Karpas-422 (cell line): ENCODE results near the gene CLIP2. TPM values are rescaled to one million over a fixed set of nuclear protein-coding genes. Genes with fewer than 3 reads are reported as not detected.
"Not testable (repeated sequence)": the region's sequence is repeated elsewhere in the genome, so short reads cannot be mapped to it uniquely, and the experiment has no call there.

ENCODE experiments used
- DNase-seq: peaks from one replicate; pipeline ENCODE4 v3.0.0-alpha.2; 2015
- H2AFZ ChIP-seq: fragments of 200-600 bp; sonication (generic); 2 replicates; pipeline ENCODE4 v1.6.1; 2014; ENCODE audit warnings: antibody characterized with exemption, low read length, mixed read lengths
- H3K27ac ChIP-seq: fragments of 200-600 bp; sonication (generic); 2 replicates; pipeline ENCODE4 v1.5.1; 2014; ENCODE audit warnings: mild to moderate bottlenecking, low read length, moderate library complexity
- H3K27me3 ChIP-seq: fragments of 200-600 bp; sonication (generic); 2 replicates; pipeline ENCODE4 v1.6.1; 2014; ENCODE audit warnings: low read length, mixed read lengths
- H3K36me3 ChIP-seq: fragments of 200-600 bp; sonication (generic); 2 replicates; pipeline ENCODE4 v1.6.1; 2014; ENCODE audit warnings: low read length, mixed read lengths; ENCODE audit not compliant: insufficient read depth
- H3K4me1 ChIP-seq: fragments of 200-600 bp; sonication (generic); 2 replicates; pipeline ENCODE4 v1.6.1; 2014; ENCODE audit warnings: mild to moderate bottlenecking, low read length, mixed read lengths
- H3K4me2 ChIP-seq: fragments of 200-600 bp; sonication (generic); 2 replicates; pipeline ENCODE4 v1.6.1; 2014; ENCODE audit warnings: low read length, low read depth, mild to moderate bottlenecking; ENCODE audit not compliant: poor library complexity, severe bottlenecking
- H3K4me3 ChIP-seq: fragments of 200-600 bp; sonication (generic); 2 replicates; pipeline ENCODE4 v1.5.1; 2014; ENCODE audit warnings: mild to moderate bottlenecking, antibody characterized with exemption, low read length, mixed read lengths
- H3K79me2 ChIP-seq: fragments of 200-600 bp; sonication (generic); 2 replicates; pipeline ENCODE4 v1.6.1; 2014; ENCODE audit warnings: mild to moderate bottlenecking, low read length, mixed read lengths
- H3K9ac ChIP-seq: fragments of 200-600 bp; sonication (generic); 2 replicates; pipeline ENCODE4 v1.6.0; 2014; ENCODE audit warnings: low read length
- H3K9me2 ChIP-seq: fragments of 200-600 bp; sonication (generic), shearing (Covaris generic); replicated peaks from 2 replicates; pipeline ENCODE4 v1.6.0; 2014; ENCODE audit warnings: mild to moderate bottlenecking, low read length, moderate library complexity; ENCODE audit not compliant: insufficient read depth
- H3K9me3 ChIP-seq: fragments of 300-700, 200-600 bp; sonication (generic); 2 replicates; pipeline ENCODE4 v1.6.1; 2014; ENCODE audit warnings: low read length, mixed read lengths
- H4K20me1 ChIP-seq: fragments of 200-600 bp; sonication (generic); 2 replicates; pipeline ENCODE4 v1.6.1; 2014; ENCODE audit warnings: mild to moderate bottlenecking, antibody characterized with exemption, low read length, low read depth; ENCODE audit not compliant: insufficient read depth
- total RNA-seq: library from RNA; depleted of rRNA; stranded (reverse); fragments of >200 nt; shearing (Covaris generic); gene quantifications from 2 replicates; pipeline ENCODE4 v1.2.3, GENCODE V29; 2014; ENCODE audit warnings: low replicate concordance

CLIP2 gene
- total RNA-seq, 1 experiment from 2014 or later, result not detected

GRCh38 chr7:74380720-74381119 is 91.5 kb downstream of the CLIP2 start:
- no peaks in the 10 kb centered on the region for H4K20me1 ChIP-seq

GRCh38 chr7:74384086-74384485 is 94.9 kb downstream of the CLIP2 start:
- H3K9ac ChIP-seq, H3K4me3 ChIP-seq, H2AFZ ChIP-seq, H3K79me2 ChIP-seq, H3K4me2 ChIP-seq, H3K9me2 ChIP-seq, H3K27ac ChIP-seq, H3K36me3 ChIP-seq, H3K27me3 ChIP-seq, DNase-seq, H3K4me1 ChIP-seq, H4K20me1 ChIP-seq, H3K9me3 ChIP-seq: not testable (repeated sequence)

More at GRCh38 chr7:74380720-74381119, 91.5 kb downstream of the CLIP2 start:
- no peaks in the 10 kb centered on the region for H3K36me3 ChIP-seq
- no peak overlapping the region for H3K4me3 ChIP-seq
- no peaks in the 10 kb centered on the region for H3K4me1 ChIP-seq
- H2AFZ ChIP-seq, result no peak overlapping the region
- H3K4me2 ChIP-seq, result no peak overlapping the region
- no peaks in the 10 kb centered on the region for H3K9me2 ChIP-seq
- no peaks in the 10 kb centered on the region for H3K9me3 ChIP-seq
- H3K27ac ChIP-seq, result no peak overlapping the region
- no peaks in the 10 kb centered on the region for H3K79me2 ChIP-seq
- H3K27me3 ChIP-seq, result no peaks in the 10 kb centered on the region
- no peak for DNase-seq
- no peak overlapping the region for H3K9ac ChIP-seq

- H3K4me3 ChIP-seq, H3K4me1 ChIP-seq, H3K9ac ChIP-seq, H3K27ac ChIP-seq, H3K9me3 ChIP-seq, H3K4me2 ChIP-seq, H3K9me2 ChIP-seq, H3K79me2 ChIP-seq, H3K27me3 ChIP-seq, H3K36me3 ChIP-seq, H4K20me1 ChIP-seq, H2AFZ ChIP-seq, DNase-seq: not testable (repeated sequence)
Measured at GRCh38 chr7:74384854-74385253, 95.6 kb downstream of the CLIP2 start.

DNA sequence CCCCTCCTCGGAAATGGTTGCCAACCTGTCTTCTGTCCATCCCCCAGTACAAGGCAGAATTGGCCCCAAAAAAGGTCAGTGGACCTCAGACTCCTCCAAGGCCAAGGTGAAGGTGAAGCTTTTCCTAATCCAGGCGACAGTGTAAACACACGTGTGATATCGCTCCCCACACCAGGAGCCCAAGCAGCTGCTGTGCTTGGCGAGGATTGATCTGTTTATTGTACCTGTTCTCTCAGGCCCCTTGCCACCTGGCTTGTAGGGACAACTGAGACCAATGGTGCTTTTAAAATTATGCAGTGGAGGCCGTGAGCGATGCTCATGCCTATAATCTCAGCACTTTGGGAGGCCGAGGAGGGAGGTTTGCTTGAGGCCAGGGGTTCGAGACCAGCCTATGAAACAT is 98.4 kb downstream of the CLIP2 start:
- no peak overlapping the region for H3K4me2 ChIP-seq
- DNase-seq, result no peak

GRCh38 chr7:74388880-74389415 is 99.7 kb downstream of the CLIP2 start:
- Histone ChIP-seq H4K20me1 (no peaks in the 10 kb centered on the region), H3K79me2 (no peaks in the 10 kb centered on the region), H3K27me3 (no peaks in the 10 kb centered on the region), H3K9ac (no peak overlapping the region), H3K4me1 (no peaks in the 10 kb centered on the region), H2AFZ (no peak overlapping the region), H3K4me2 (no peak overlapping the region), H3K27ac (no peak overlapping the region), H3K4me3 (no peak overlapping the region), H3K36me3 (no peaks in the 10 kb centered on the region), H3K9me2 (no peaks in the 10 kb centered on the region), H3K9me3 (no peaks in the 10 kb centered on the region)
- no peak for DNase-seq

More for the DNA sequence above, 98.4 kb downstream of the CLIP2 start:
- no peak overlapping the region for H3K4me3 ChIP-seq
- H3K9me2 ChIP-seq, result no peaks in the 10 kb centered on the region
- H4K20me1 ChIP-seq, result no peaks in the 10 kb centered on the region
- H3K27me3 ChIP-seq, result no peaks in the 10 kb centered on the region
- H3K27ac ChIP-seq, result no peak overlapping the region
- H3K36me3 ChIP-seq, result no peaks in the 10 kb centered on the region
- H3K9ac ChIP-seq, result no peak overlapping the region
- H2AFZ ChIP-seq, result no peak overlapping the region
- H3K4me1 ChIP-seq, result no peaks in the 10 kb centered on the region
- H3K9me3 ChIP-seq, result no peaks in the 10 kb centered on the region
- no peaks in the 10 kb centered on the region for H3K79me2 ChIP-seq

DNA sequence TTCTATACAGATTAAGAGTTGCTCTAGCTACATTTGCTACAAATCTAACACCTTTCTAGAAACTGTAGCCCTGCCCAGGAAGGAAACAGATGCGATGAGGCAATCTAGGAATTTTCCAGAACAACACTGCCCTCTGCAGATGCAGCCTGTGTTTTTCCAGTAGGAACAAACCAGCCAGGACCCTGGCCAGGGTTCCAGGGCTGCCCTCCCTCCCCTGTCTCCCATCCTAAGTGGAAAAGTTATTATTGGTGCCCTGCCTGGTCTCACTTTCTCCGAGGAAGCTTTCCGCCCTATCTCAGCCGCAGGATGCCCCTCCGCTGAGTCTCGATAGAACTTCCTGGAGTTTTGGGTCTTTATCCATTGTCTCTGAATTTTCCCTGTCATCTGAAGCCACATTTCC is 104.5 kb downstream of the CLIP2 start:
- H3K9me3 ChIP-seq, H3K4me1 ChIP-seq, H3K4me2 ChIP-seq, DNase-seq, H3K9ac ChIP-seq, H3K9me2 ChIP-seq, H3K79me2 ChIP-seq, H3K4me3 ChIP-seq, H4K20me1 ChIP-seq, H2AFZ ChIP-seq, H3K27me3 ChIP-seq, H3K36me3 ChIP-seq, H3K27ac ChIP-seq: not testable (repeated sequence)

- not testable (repeated sequence) for H3K9ac ChIP-seq, H3K36me3 ChIP-seq, H3K9me2 ChIP-seq, H3K4me2 ChIP-seq, H3K4me1 ChIP-seq, H3K27ac ChIP-seq, H3K27me3 ChIP-seq, DNase-seq, H3K9me3 ChIP-seq, H4K20me1 ChIP-seq, H2AFZ ChIP-seq, H3K4me3 ChIP-seq, H3K79me2 ChIP-seq
Measured at GRCh38 chr7:74394601-74395000, 105.4 kb downstream of the CLIP2 start.

DNA sequence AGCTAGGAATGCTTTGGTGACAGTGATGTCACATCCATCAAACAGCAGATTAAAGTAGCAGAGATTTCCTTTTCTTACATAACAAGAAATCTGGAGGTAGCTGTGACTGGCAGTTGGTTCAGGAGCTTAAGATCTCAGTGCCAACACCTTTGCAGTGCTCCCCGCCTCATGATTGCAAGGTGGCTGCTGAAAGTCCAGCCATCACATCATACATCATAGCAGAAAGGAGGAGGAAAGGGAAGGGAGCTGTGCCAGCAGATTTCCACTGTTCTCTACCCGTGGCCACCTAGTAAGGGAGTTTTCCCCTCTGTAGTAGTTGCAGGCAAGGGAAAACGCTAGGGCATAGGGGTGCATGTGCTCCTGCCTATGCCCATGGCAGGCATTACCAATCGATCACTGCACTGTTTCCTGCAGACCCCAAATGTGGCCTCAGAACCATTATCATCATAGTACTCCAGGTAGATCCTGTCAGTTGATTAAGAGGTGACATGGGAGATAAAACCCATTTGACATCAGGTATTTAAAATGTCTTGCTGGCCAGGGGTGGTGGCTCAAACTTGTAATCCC is 106.6 kb downstream of the CLIP2 start:
- H2AFZ ChIP-seq, result no peak overlapping the region
- no peaks in the 10 kb centered on the region for H3K27me3 ChIP-seq
- H3K27ac ChIP-seq, result no peak overlapping the region
- no peaks in the 10 kb centered on the region for H3K9me2 ChIP-seq
- H3K4me2 ChIP-seq, result no peak overlapping the region
- no peaks in the 10 kb centered on the region for H3K36me3 ChIP-seq
- H3K4me3 ChIP-seq, result no peak overlapping the region
- no peak for DNase-seq
- no peaks in the 10 kb centered on the region for H4K20me1 ChIP-seq
- no peaks in the 10 kb centered on the region for H3K79me2 ChIP-seq
- no peaks in the 10 kb centered on the region for H3K9me3 ChIP-seq
- H3K9ac ChIP-seq, result no peak overlapping the region
- H3K4me1 ChIP-seq, result no peaks in the 10 kb centered on the region

DNA sequence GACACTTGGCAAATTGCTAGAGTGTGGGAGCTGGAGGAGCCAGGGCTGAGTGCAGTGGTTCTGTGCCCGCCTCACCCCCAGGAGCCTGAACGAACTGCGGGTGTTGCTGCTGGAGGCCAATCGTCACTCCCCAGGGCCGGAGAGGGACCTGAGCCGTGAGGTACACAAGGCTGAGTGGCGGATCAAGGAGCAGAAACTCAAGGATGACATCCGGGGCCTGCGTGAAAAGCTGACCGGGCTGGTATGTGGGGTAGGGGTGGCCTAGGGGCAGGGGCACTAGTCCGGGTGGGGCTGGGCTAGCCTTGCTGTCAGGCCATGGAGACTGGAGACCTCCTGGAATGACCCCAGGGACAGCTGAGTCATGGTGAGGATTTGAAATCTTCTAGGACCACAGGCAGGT is 107.8 kb downstream of the CLIP2 start:
- no peak overlapping the region for H3K9ac ChIP-seq
- no peaks in the 10 kb centered on the region for H3K9me2 ChIP-seq
- H3K27ac ChIP-seq, result no peak overlapping the region
- no peaks in the 10 kb centered on the region for H3K79me2 ChIP-seq
- no peaks in the 10 kb centered on the region for H3K36me3 ChIP-seq
- H3K4me3 ChIP-seq, result no peak overlapping the region
- H3K4me2 ChIP-seq, result no peak overlapping the region
- H3K4me1 ChIP-seq, result no peaks in the 10 kb centered on the region
- no peak overlapping the region for H2AFZ ChIP-seq
- H3K27me3 ChIP-seq, result no peaks in the 10 kb centered on the region
- no peak for DNase-seq
- no peaks in the 10 kb centered on the region for H3K9me3 ChIP-seq
- H4K20me1 ChIP-seq, result no peaks in the 10 kb centered on the region
